GM21526 (cell line): ENCODE results near the gene EIF2B2.

Experiments
- ATAC-seq: cut with Tn5 transposase; IDR thresholded peaks from one replicate; pipeline ENCODE4 v1.9.1; 2021; ENCODE audit warnings: moderate library complexity; ENCODE audit not compliant: unreplicated experiment, low FRiP score

EIF2B2 gene

GRCh38 chr14:75002392-75003249 is at the start of gene EIF2B2:
EIF2B2 (plus strand) TSS chr14:75002921; CDS start chr14:75002991, 70 bp downstream.
- ATAC-seq, result peak; percentile 92

- no peak for ATAC-seq
Observed at GRCh38 chr14:74953686-74954085, 49.0 kb upstream of the EIF2B2 start.

DNA sequence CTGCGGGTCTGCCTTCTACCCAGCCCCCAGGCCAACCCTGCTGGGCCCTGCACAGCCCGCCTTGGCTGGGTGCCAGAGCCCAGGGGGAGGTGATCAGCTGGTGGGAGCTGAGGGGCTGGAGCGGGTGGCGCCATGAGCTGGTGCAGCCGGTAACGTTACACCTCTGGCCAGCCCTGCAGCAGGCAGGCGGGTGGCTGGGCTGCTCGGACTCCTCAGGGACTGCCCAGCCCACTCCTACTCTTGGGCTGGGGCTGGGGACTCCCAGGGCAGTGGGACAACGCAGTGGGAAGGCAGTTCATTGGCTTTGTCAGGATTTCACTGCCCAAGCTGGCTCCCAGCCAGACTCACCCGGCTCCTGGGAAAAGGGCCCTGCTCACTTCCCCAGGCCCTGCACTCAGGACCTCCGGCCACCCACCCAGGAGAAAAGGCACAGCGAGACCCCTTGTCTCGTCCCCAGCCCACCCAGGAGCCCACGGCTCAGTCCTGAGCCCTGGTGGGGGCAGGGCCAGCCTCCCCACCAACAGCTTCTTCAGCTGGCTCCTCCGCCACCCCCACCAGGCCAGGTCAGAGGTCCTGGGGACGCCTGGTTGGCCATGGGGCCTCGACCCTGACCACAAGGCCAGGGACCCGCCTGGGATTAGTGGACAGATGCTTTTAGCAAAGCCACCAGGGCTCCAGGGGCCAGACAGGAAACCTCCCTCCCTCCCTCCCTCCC is 48.3 kb upstream of the EIF2B2 start:
- no peak for ATAC-seq

GRCh38 chr14:74954947-74955228 is 47.8 kb upstream of the EIF2B2 start:
- ATAC-seq, result no peak

GRCh38 chr14:74955229-74956026 is 47.3 kb upstream of the EIF2B2 start, which contains the start of gene PGF:
PGF (minus strand) TSS chr14:74955597; CDS start chr14:74955242, 355 bp downstream.
- no peak for ATAC-seq

- no peak for ATAC-seq
Observed at GRCh38 chr14:74956027-74956279, 46.8 kb upstream of the EIF2B2 start.

DNA sequence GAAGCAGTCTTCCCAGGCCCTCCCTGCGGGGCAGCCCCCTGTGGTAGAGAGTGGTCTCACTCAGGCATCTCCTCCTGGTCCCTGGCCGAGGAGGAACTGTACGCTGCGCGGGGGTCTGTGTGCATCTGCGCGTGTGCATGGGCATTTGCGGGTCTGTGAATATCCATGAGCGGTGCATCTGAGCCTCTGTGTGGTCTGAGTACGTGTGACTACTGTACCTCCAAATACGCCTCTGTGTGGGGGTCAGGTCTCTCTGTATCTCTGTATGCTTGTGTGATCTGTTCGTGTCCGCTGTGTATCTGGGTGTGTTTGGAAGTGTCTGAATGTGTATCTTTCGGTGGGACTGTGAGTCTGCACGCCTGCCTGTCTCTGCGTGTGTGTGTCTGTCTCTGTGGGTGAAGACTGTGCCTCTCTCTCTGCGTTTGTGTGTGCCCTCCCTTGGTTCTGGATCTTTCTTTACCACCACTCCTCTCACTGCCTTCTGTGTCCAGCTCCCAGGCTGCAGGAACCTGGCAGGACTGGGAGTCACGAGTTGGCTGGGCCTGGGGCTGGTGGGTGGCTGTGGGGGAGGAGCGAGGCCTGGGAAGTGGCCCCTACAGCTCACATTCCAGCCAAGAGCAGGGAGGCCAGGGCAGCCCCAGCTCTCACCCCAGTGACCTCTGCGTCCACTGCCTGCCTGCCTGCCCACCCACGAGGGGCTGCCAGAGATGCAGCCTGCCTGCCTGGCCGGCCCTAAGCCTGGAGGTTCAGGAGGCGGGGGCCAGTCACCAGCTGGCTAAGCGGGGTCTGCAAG is 46.2 kb upstream of the EIF2B2 start:
- ATAC-seq, result no peak

DNA sequence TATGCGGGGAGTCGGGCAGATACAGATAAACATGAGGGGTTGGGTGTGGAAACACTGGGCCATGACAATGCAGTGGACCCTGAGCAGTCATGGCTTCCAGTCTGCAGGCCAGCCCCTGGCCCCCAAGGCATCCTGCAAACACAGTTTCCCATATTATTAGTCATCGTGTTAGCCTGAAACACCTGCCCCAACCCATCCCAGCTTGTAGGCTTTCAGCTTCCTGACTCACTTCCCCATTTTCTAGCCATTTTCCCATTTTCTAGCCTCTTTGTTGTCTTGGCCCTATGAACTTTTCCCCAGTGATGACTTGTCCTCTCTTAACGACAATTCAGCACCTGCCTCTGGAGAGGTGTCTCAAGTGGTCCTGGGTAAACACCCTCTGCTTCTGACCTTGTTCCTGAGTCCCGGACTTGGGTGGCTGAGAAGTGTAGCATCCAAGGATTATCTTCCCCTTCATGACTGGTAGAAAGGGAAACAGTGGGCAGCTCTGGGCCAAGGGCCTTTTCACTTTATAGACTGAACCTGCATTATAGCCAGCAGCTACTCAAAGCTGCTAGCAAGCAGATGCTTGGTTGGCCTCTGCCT is 43.0 kb upstream of the EIF2B2 start:
- no peak for ATAC-seq

GRCh38 chr14:74960736-74961135 is 42.0 kb upstream of the EIF2B2 start:
- ATAC-seq, result no peak

DNA sequence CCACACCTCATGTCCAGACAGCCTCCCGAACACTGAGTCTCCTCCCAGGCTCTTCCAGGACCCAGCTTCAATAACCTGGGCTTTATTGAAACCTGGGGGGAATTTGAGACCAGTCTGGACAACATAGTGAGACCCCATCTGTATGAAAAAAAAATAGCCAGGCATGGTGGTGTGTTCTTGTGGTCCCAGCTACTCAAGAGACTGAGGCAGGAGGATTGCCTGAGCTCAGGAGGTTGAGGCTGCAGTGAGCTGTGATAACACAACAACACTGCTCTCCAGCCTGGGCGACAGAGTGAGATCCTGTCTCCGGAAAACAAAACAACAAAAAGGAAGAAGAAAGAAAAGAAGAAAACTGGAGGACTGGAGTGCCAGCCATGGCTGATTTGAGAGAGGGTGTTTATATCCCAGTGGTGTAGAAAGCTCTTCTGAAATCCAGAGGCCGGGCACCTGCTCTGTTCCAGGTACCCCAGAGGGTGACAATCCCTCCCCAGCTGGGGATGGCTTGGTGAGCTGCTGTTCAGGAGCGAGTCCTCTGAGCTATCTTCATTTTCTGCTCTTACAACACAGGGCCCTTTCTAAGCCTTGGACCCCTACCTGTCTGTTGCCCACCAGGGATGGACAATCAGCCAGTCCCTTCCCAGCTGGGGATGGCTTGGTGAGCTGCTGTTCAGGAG is 41.3 kb upstream of the EIF2B2 start:
- ATAC-seq, result no peak

DNA sequence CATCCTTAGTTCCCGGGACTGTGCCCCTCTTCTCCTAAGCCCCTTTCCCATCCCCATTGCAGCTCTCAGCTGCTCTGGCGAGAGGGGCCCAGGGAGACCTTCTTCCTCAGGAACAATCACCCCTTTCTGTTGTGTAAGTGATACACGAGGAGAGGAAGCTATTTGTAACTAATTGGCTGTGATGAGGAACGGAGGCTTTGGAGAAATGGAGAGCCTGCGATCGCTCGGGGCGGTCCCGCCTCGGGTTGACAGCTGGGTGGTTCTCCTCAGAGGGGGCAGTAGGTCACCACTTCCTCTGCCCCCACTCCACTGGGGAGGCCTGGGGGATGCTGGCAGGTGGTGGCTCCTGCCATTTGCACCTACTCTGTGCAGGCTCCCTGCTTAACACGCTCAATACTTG is 40.7 kb upstream of the EIF2B2 start:
- no peak for ATAC-seq

DNA sequence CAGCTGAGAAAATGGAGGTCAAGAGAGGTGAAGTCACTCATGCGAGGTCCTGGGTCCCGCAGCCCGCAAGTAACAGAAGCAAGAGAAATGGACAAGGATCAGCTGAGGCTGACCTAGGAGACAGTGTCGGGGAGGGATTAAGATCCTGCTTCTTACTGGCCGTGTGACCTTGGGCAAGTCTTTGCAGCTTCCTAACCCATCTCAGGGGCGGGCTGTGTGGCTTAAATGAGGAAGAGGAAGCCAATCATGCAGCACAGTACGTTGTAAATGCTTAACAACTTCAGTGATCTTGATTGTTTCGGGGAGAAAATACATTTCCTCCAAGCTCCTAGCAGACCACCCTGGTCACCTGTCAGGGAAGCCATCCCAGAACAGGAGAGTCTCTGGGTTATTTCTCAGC is 40.2 kb upstream of the EIF2B2 start:
- ATAC-seq, result no peak

- no peak for ATAC-seq
Observed at GRCh38 chr14:74963178-74963704, 39.5 kb upstream of the EIF2B2 start.

DNA sequence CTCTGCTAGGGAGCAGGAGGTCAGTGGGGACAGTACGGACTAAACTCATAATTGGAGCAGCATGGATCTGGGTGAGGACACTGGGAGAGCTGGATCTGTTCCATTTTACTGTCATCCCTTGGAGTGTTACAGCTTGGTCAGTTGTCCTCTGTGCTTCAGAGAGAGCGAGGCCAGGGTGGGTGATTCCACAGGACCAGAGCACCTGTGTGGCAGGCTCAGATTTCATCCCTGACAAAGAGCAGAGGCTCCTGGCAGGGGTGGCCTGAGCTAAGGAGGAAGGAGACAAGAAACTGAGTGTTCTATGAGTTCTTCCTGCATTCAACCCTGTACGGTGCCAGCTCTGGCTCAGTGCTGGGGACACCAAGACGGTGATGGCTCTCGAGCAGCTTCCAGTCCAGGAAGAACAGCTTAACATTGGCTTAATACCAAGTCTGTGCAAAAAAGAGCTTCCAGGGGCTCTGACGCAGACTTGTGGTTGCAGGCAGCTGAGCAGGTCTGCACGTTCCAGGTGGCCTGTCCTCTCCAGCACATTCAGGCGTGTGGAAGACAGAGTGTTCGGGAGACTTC is 38.9 kb upstream of the EIF2B2 start:
- ATAC-seq, result no peak

- no peak for ATAC-seq
Observed at GRCh38 chr14:74964787-74965485, 37.8 kb upstream of the EIF2B2 start.

- no peak for ATAC-seq
Observed at GRCh38 chr14:74965486-74966153, 37.1 kb upstream of the EIF2B2 start.

- no peak for ATAC-seq
Observed at GRCh38 chr14:74968811-74969210, 33.9 kb upstream of the EIF2B2 start.

DNA sequence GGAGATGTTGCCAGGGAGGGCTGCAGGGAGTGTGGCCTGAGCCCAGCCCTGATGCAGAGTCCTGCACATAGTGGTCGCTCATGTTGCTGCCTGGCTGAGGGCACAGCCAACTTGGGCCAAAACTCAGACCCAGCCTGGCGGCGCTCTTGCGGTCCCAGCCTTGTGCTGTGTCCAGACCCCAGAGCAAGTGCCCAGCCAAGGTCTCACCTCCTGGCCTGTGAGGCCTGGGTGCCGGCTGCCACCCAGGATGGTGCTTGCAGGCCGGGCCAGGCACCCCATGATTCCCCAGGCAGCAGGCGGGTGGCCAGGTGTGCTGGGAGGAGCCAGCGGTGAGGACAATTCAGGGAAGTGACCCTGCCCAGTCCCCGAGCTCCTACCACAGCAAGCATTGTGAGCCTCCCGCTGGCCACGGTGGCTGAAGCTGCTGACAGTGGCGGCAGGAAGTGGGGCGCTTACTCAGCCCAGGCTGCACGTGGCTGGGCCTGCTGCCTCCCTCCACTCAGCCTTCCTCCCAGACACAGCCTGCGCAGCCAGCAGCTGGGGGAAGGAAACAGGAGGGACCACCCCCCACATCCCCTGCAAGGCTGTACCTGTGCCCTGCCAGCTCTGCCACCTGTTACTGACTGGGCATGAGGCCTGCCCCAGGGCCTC is 29.6 kb upstream of the EIF2B2 start:
- ATAC-seq, result no peak
